AG20443 (cell line): Measurements from ENCODE around the gene BCR.
"Not testable (repeated sequence)": the region's sequence is repeated elsewhere in the genome, so short reads cannot be mapped to it uniquely, and the experiment has no call there.

Experiments
- DNase-seq: peaks from one replicate; pipeline ENCODE4 v3.0.0; 2012; ENCODE audit warnings: low spot score, mixed read lengths

BCR gene

DNA sequence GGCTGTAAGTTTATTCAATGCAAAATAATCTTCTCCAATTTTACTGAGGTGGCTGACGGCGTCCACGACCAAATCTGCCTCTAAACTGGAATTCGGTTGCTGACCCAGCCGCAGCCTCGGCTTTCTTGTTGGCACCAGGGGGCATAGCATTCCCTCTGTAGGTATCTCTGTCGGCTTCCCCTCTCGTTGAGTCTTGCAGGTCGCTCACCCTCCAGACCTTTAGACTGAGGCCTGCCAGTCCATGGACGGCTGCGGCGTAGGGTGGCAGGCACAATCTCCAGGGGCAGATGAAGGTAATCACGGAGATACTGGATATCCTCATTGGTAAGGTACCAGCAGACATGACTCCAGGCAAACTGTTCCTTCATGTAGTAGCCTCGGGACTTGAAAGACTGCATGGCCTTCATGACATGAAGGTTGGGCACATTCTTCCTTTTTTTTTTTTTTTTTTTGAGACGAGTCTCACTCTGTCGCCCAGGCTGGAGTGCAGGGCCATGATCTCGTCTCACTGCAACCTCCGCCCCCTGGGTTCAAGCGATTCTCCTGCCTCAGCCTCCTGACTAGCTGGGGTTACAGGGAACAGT, 142.3 kb downstream of the BCR start:
- DNase-seq, result not testable (repeated sequence)

DNA sequence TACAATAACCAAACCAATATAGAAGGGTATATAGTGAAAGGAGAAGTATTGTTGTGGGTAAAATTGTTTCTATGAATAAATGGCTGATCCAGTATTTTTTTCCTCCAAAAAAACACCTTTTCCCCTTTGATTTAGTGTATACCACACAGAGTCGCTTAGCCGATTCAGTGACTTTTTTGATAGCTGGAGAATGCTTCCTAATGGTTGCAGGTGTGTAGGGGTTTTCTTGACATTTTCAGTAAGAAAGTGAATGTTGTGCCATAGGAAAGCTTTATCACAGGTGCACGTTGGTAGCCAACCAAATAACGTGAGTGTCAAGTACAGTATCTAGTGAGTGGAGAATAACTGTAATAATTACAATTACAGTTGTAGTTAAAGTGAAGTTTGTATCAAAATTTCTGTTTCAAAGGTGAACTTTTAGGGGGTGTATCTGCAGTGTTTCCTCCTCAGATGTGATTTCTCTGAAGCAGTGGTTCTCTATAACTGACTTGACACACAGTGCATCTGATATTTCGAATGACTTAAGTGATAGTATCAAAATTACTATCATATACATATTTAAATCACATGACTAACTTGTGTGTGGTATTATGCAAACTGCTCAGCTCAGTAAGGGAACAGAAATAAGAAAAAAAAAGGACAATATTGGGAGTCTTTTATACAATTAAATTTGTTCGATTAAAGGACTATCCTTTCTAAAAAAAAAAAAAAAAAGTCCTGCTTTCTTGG, 143.8 kb downstream of the BCR start:
- DNase-seq, result not testable (repeated sequence)

GRCh38 chr22:23325183-23325582, 144.9 kb downstream of the BCR start:
- no peak for DNase-seq

GRCh38 chr22:23333822-23334221, 153.5 kb downstream of the BCR start:
- not testable (repeated sequence) for DNase-seq

GRCh38 chr22:23337672-23338071, 157.4 kb downstream of the BCR start:
- not testable (repeated sequence) for DNase-seq

DNA sequence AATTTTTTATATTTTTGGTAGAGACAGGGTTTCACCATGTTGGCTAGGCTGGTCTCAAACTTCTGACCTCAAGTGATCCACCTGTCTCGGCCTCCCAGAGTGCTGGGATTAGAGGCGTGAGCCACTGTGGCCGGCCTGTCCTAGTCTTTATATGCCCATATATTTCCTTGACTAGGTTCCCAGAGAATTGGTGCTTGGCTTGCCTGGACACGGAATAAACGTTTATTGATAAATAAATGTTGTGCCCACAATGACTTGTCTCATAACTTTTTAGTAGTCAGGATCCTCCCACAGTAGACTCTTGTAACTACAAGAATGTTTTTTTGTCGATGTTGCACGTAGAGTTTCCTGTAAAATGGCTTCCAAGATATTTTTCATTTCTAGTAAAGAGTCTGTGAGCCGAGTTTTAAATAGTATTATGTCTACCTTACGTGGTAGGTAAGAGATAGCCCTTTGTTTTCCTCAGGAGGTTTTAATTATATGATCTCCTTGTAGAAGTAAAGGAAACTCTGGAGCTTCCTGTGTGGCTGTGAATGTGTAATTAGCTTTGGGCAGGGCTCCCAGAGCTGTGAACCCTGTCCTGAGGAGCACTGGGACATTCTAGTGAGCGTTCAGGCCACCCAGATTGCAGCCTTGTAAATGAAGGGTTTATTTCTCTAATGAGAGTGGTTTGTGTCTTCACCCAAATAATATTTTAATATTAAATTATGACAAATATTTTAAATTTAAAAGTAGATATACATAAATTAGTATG, 161.8 kb downstream of the BCR start:
- DNase-seq, result not testable (repeated sequence)

DNA sequence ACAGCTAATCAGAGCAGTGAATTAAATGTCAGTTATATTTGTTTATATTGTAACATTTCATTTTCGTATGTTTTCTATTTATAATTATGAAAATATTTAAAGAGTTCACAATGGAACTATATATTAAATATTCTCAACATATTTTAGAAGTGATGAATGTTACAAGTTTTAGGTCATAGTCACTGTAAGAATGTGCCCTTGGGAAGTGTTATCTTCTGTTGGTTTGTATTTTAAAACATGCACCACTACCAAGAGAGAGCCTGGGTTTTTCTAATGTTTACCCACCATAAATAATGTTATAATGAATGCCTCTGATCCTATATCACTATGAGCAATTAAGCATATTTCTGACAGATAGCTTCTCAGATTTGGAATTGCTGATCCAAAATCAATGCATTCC, 171.0 kb downstream of the BCR start:
- DNase-seq, result no peak

DNA sequence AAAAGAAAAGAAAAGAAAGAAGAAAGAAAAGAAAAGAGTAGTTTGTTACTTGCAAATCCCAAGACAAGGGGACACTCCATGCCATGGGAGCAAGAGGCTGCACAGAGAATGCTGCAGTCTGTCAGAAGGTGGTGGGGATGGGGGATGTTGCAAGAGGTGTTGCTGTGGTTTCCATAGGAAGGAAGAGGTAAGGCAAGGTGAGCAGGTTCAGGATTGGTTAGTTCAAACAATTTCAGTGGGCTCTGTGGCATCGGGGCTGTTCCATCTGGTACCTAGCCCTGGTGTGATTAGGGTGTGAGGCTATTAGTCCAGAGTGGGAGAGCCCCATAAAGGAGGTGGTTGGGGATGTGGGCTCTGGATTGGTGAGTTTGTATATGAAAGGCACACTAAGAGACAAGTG, 172.7 kb downstream of the BCR start:
- DNase-seq, result no peak

DNA sequence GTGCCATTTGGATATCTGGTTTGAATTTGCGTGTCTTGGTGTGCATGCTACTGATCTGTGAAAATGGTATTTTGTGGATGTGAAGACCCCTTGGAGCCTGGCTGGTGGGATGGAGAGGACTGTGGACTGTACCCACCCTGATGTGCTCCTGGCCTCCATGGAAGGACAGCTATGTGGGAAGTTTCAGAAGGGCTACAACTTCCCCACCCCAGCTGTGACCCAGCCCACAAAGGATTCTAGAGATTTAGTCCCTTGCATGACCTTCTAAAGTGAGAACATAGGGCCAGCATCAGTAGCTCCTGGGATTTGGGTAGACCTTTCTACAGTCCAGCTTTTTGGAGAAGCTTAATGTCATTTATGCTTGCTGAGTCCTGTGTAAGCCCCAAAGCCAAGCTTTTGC, 173.4 kb downstream of the BCR start:
- no peak for DNase-seq

- no peak for DNase-seq
These were observed 175.8 kb downstream of the BCR start for GRCh38 chr22:23356094-23356493.

DNA sequence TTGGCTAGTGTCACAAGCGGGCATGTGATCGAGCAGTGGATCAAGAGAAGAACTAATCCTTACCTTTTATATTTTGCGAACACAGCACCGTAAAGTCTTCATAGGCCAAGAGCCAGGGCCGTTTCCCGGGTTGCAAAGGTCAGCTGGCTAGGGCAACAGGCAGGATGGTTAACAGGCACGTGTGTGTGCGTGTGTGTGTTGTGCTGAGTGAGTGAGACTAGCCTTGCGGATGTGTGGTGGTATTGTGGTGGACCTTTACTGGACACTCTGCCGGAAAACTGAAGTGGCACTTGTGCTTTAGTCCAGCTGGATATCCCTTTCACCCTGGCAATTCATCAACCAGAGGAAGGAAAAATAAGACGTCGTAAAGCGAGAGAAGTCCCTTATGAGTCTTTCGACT, 176.7 kb downstream of the BCR start:
- DNase-seq, result no peak

- DNase-seq, result no peak
These were observed 179.3 kb downstream of the BCR start for GRCh38 chr22:23359583-23360123.

DNA sequence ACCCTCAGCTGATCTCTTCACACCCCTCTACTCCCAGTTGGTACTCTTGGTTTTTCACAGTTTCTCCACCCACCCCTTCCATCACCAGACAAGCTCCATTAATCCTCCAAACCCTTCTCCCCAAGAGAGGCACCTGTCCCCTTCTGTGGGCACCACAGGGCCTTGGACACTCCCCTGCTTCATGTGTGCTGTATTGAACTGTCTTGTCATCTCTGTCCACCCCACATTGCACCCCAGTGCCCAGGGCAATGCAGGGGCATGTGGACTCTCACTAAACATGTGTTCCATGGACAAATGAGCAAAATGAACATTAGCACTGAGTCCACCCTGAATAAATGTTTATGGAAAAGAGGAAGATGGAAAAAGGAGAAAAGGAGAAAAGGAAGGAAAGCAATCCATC, 181.4 kb downstream of the BCR start:
- DNase-seq, result no peak

DNA sequence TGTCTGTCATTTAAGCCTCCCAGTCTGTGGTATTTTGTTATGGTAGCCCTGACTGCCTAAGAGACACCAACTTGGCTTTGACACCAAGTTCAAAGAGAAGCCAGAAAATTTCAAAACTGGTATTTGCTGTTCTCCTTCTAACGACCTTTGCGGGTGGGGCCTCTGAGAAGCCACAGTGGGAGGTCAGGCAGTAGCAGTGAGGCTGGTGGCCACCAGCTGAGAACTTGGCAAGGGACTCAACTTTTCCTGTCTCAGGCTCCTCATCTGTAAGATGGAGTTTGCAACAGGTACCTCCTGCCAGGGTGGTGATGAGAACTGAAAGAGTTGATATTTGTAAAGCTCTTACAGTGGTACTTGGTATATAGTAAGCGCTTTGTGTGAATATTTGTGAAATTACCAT, 183.4 kb downstream of the BCR start:
- no peak for DNase-seq

DNA sequence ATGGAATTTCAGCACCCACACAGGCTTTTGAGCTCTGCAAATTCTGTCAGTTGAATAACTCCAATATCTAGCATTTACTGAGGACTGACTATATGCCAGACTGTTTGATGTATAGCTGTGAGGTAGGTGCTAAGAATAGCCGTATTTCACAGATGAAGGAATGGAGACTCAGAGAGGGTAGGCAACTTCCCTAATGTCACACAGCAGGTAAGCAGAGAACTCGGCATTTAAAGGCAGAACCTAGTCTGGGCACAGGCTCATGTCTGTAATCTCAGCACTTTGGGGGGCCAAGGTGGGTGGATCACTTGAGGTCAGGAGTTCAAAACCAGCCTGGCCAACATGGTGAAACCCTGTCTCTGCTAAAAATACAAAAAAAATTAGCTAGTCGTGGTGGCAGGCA, 184.1 kb downstream of the BCR start:
- DNase-seq, result no peak

DNA sequence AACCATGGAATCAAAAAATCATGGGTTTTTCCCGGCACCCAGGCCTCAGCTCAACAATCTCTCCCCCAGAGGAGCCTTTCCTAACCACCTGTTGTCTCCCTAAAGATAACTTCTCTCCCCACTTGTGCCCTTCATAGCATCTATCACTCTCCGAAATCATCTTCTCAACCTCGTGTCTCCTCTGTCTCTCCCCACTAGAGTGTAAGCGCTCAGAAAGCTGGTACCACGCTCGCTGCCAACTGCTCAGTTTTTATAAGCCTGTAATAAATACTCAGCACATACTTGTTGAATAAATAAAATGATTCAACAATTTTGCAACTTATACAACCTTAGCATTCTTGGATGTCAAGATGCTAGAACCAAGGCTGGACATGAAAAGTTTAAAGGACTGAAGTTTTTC, 185.2 kb downstream of the BCR start:
- no peak for DNase-seq

GRCh38 chr22:23365961-23366360, 185.7 kb downstream of the BCR start:
- no peak for DNase-seq

DNA sequence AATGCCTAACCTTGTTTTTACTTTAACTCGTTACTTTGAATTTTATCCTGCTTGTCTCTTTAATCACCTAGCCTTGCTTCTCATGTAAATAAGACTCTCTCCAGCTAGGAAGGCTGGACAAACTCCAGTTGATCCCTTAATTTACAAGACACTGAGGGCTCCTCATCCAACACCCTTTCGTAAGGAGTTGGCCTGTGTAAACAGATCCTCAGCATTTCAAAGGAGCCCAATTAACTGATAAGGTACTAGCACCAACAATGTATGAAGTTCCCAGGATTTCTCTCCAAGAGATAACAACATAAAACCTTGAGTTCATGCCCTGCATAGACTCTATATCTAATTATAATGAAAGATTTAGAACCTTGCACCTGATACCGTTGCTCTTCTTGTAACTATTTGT, 186.9 kb downstream of the BCR start:
- DNase-seq, result not testable (repeated sequence)
